ENCODE results near the gene ELMO1.

- no peak for TF ChIP-seq POLR2A (IDR thresholded peaks at IDR 0.05)
- TF ChIP-seq, protein P1, sequence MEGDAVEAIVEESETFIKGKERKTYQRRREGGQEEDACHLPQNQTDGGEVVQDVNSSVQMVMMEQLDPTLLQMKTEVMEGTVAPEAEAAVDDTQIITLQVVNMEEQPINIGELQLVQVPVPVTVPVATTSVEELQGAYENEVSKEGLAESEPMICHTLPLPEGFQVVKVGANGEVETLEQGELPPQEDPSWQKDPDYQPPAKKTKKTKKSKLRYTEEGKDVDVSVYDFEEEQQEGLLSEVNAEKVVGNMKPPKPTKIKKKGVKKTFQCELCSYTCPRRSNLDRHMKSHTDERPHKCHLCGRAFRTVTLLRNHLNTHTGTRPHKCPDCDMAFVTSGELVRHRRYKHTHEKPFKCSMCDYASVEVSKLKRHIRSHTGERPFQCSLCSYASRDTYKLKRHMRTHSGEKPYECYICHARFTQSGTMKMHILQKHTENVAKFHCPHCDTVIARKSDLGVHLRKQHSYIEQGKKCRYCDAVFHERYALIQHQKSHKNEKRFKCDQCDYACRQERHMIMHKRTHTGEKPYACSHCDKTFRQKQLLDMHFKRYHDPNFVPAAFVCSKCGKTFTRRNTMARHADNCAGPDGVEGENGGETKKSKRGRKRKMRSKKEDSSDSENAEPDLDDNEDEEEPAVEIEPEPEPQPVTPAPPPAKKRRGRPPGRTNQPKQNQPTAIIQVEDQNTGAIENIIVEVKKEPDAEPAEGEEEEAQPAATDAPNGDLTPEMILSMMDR (IDR thresholded peaks at IDR 0.05): no peak
These were observed 415.5 kb downstream of the ELMO1 start for GRCh38 chr7:37033141-37033540.

Data from adrenal gland (tissue), 5 donors.